Astrocyte (in vitro differentiated cells and primary cell): ENCODE measurements around the gene ARHGEF10L. TPM values are rescaled to one million over a fixed set of nuclear protein-coding genes. Genes with fewer than 3 reads are reported as not detected.
"Not testable (repeated sequence)": the region's sequence is repeated elsewhere in the genome, so short reads cannot be mapped to it uniquely, and the experiment has no call there.

Experiments
- DNase-seq: peaks from one replicate; pipeline ENCODE4 v3.0.0-alpha.2; 2010; ENCODE audit warnings: low read depth
- FAIRE-seq: peaks from 2 replicates; lab custom pipeline; 2011; peaks lifted over from hg19 to GRCh38; lab: Jason Lieb, UNC
- H2AFZ ChIP-seq: 2 replicates; pipeline ENCODE4 v1.6.0; 2012; ENCODE audit warnings: low read depth, low read length, inconsistent platforms
- H3K27ac ChIP-seq: 2 replicates; pipeline ENCODE4 v1.5.1; 2011; ENCODE audit warnings: low read depth, low read length, inconsistent platforms
- H3K27me3 ChIP-seq: 2 replicates; pipeline ENCODE4 v1.6.0; 2011; ENCODE audit warnings: low read length, inconsistent platforms; ENCODE audit not compliant: insufficient read depth
- H3K36me3 ChIP-seq: 2 replicates; pipeline ENCODE4 v1.5.1; 2011; ENCODE audit warnings: low read length, inconsistent platforms; ENCODE audit not compliant: insufficient read depth
- H3K4me1 ChIP-seq: 2 replicates; pipeline ENCODE4 v1.5.1; 2011; ENCODE audit warnings: low read length, inconsistent platforms; ENCODE audit not compliant: insufficient read depth
- H3K4me2 ChIP-seq: 2 replicates; pipeline ENCODE4 v1.6.0; 2012; ENCODE audit warnings: low read length, inconsistent platforms
- H3K4me3 ChIP-seq: 2 replicates; pipeline ENCODE4 v1.5.1; 2011; ENCODE audit warnings: low read depth, mild to moderate bottlenecking, low read length, inconsistent platforms; ENCODE audit not compliant: insufficient read depth
- H3K79me2 ChIP-seq: 2 replicates; pipeline ENCODE4 v1.6.0; 2012; ENCODE audit warnings: mild to moderate bottlenecking, low read length, inconsistent platforms; ENCODE audit not compliant: insufficient read depth
- H3K9ac ChIP-seq: 2 replicates; pipeline ENCODE4 v1.6.0; 2012; ENCODE audit warnings: mild to moderate bottlenecking, low read length, inconsistent platforms
- H3K9me3 ChIP-seq: 2 replicates; pipeline ENCODE4 v1.5.1; 2012; ENCODE audit warnings: low read depth, mild to moderate bottlenecking, low read length, inconsistent platforms; ENCODE audit not compliant: insufficient read depth
- H4K20me1 ChIP-seq: 2 replicates; pipeline ENCODE4 v1.6.0; 2012; ENCODE audit warnings: low read length, inconsistent platforms; ENCODE audit not compliant: insufficient read depth
- H3K27ac Mint-ChIP-seq: one replicate; pipeline ENCODE4 v1.8.0; 2021; ENCODE audit warnings: mild to moderate bottlenecking, mixed read lengths; ENCODE audit not compliant: unreplicated experiment
- H3K27me3 Mint-ChIP-seq: one replicate; pipeline ENCODE4 v1.8.0; 2021; ENCODE audit warnings: low read depth, mixed read lengths; ENCODE audit not compliant: unreplicated experiment
- H3K36me3 Mint-ChIP-seq: one replicate; pipeline ENCODE4 v1.8.0; 2021; ENCODE audit warnings: low read depth, mixed read lengths; ENCODE audit not compliant: unreplicated experiment
- H3K4me1 Mint-ChIP-seq: one replicate; pipeline ENCODE4 v1.8.0; 2021; ENCODE audit warnings: low read depth, mixed read lengths; ENCODE audit not compliant: unreplicated experiment
- H3K4me3 Mint-ChIP-seq: one replicate; pipeline ENCODE4 v1.8.0; 2021; ENCODE audit warnings: mild to moderate bottlenecking, moderate library complexity, mixed read lengths; ENCODE audit not compliant: unreplicated experiment
- H3K9me3 Mint-ChIP-seq: one replicate; pipeline ENCODE4 v1.8.0; 2021; ENCODE audit warnings: mild to moderate bottlenecking, mixed read lengths; ENCODE audit not compliant: unreplicated experiment
- EZH2 ChIP-seq: IDR thresholded peaks from 2 replicates; pipeline ENCODE4 v1.6.1; 2012; ENCODE audit warnings: mild to moderate bottlenecking, low read length, inconsistent platforms; ENCODE audit not compliant: insufficient read depth
- total RNA-seq: library from RNA; stranded (reverse); gene quantifications from 2 replicates; pipeline ENCODE4 v1.2.1, GENCODE V29; 2021
- TF ChIP-seq, protein P1 (sequence below): IDR thresholded peaks from 2 replicates; pipeline ENCODE4 v1.5.1; 2011; ENCODE audit warnings: low read depth, mild to moderate bottlenecking, inconsistent platforms, low read length, moderate library complexity; ENCODE audit not compliant: insufficient read depth

Gene ARHGEF10L
- total RNA-seq, 1 donor from 2014 or later, result 14.2 TPM

GRCh38 chr1:17744666-17745478 lies 205.4 kb downstream of the ARHGEF10L start:
- H3K9ac ChIP-seq, result no peak overlapping the region
- no peak for DNase-seq
- no peak overlapping the region for H3K4me3 Mint-ChIP-seq
- peaks cover 39% of the 10 kb centered on the region for H3K27me3 Mint-ChIP-seq
- no peaks in the 10 kb centered on the region for H4K20me1 ChIP-seq
- no peaks in the 10 kb centered on the region for H3K4me1 Mint-ChIP-seq
- peaks cover 7% of the 10 kb centered on the region for H3K9me3 Mint-ChIP-seq
- H3K4me1 ChIP-seq, result no peaks in the 10 kb centered on the region
- H3K27me3 ChIP-seq, result no peaks in the 10 kb centered on the region
- H3K79me2 ChIP-seq, result no peaks in the 10 kb centered on the region
- H3K9me3 ChIP-seq, result no peaks in the 10 kb centered on the region
- TF ChIP-seq, protein P1, sequence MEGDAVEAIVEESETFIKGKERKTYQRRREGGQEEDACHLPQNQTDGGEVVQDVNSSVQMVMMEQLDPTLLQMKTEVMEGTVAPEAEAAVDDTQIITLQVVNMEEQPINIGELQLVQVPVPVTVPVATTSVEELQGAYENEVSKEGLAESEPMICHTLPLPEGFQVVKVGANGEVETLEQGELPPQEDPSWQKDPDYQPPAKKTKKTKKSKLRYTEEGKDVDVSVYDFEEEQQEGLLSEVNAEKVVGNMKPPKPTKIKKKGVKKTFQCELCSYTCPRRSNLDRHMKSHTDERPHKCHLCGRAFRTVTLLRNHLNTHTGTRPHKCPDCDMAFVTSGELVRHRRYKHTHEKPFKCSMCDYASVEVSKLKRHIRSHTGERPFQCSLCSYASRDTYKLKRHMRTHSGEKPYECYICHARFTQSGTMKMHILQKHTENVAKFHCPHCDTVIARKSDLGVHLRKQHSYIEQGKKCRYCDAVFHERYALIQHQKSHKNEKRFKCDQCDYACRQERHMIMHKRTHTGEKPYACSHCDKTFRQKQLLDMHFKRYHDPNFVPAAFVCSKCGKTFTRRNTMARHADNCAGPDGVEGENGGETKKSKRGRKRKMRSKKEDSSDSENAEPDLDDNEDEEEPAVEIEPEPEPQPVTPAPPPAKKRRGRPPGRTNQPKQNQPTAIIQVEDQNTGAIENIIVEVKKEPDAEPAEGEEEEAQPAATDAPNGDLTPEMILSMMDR, result no peak
- TF ChIP-seq EZH2, result no peak
- H3K36me3 Mint-ChIP-seq, result no peaks in the 10 kb centered on the region
- H3K4me3 ChIP-seq, result no peak overlapping the region
- H3K4me2 ChIP-seq, result no peak overlapping the region
- no peak overlapping the region for H2AFZ ChIP-seq
- H3K27ac ChIP-seq, result no peak overlapping the region
- no peaks in the 10 kb centered on the region for H3K36me3 ChIP-seq
- H3K27ac Mint-ChIP-seq, result no peak overlapping the region
- FAIRE-seq, result no peak

DNA sequence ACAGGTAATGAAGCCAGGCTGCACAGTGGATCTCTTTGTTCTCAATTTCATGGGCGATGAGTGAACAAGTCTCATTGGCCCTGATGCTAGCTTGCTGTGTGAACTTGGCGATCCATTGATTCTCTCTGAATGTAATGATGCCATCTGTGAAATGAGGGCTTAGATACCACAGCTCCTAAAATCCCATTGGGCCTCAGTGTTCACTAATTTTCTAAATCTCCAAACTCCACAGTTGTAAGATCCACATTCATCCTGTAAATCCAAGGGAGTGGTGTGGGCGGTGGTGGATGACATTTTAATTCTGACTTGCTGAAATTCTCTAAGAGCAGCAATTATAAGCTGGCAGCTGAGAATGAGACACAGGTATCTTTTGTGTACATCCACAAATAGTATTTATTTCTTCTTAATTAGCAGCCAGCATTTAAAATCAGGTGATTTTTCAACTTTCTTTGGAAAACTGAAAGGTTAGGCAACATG lies 206.0 kb downstream of the ARHGEF10L start:
- Mint-ChIP-seq H3K4me1 (no peaks in the 10 kb centered on the region), H3K27ac (no peak overlapping the region), H3K4me3 (no peak overlapping the region), H3K9me3 (peaks cover 7% of the 10 kb centered on the region), H3K27me3 (peaks cover 39% of the 10 kb centered on the region), H3K36me3 (no peaks in the 10 kb centered on the region)
- FAIRE-seq (no peak), DNase-seq (no peak)
- H4K20me1 ChIP-seq, result no peaks in the 10 kb centered on the region
- no peaks in the 10 kb centered on the region for H3K27me3 ChIP-seq
- H3K4me3 ChIP-seq, result no peak overlapping the region
- no peak overlapping the region for H3K4me2 ChIP-seq
- no peaks in the 10 kb centered on the region for H3K9me3 ChIP-seq
- no peaks in the 10 kb centered on the region for H3K79me2 ChIP-seq
- no peaks in the 10 kb centered on the region for H3K36me3 ChIP-seq
- TF ChIP-seq, protein P1, result no peak
- no peak for TF ChIP-seq EZH2
- no peaks in the 10 kb centered on the region for H3K4me1 ChIP-seq
- H3K9ac ChIP-seq, result no peak overlapping the region
- no peak overlapping the region for H3K27ac ChIP-seq
- H2AFZ ChIP-seq, result no peak overlapping the region

DNA sequence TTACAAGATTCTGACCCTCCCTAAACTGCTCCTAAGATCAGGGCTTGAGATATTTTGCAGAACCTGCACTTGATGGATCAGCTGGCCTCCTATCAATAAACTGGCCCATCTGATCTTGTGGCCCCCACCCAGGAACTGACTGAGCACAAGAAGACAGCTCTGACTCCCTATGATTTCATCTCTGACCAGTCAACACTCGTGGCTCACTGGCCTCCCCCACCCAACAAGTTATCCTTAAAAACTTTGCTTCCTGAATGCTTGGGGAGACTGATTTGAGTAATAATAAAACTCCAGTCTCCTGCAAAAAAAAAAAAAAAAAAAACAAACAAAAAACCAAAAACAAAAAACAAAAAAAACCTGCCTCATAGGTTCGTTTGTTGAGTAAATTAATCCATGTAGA lies 206.8 kb downstream of the ARHGEF10L start:
- H3K27me3 Mint-ChIP-seq, result peaks cover 33% of the 10 kb centered on the region
- not testable (repeated sequence) for H2AFZ ChIP-seq, DNase-seq, H3K4me3 ChIP-seq, H3K4me1 Mint-ChIP-seq, H3K27ac ChIP-seq, H3K79me2 ChIP-seq, H3K9me3 ChIP-seq, H3K4me2 ChIP-seq, H3K36me3 ChIP-seq, H3K36me3 Mint-ChIP-seq, H4K20me1 ChIP-seq, H3K4me3 Mint-ChIP-seq, H3K27me3 ChIP-seq, FAIRE-seq, H3K4me1 ChIP-seq, H3K9ac ChIP-seq, H3K27ac Mint-ChIP-seq, H3K9me3 Mint-ChIP-seq
